Measurements from ENCODE around the gene PCGF5. TPM values are rescaled to one million over a fixed set of nuclear protein-coding genes. Genes with fewer than 3 reads are reported as not detected.

PCGF5 gene
- total and polyA plus RNA-seq, 10 of the 15 experiments (the other 5 are each of a cell fraction or from before 2014, with no cell fraction given), result 33.2 to 79.7 (median 50.7) TPM

GRCh38 chr10:91328320-91328984 lies 108.0 kb downstream of the PCGF5 start:
- Histone ChIP-seq H3K36me3 (ENCODE audit: control insufficient read depth in 2 of 2, insufficient read depth in 2 of 2, low read length in 1 of 2) (no peaks in the 10 kb centered on the region), H3K4me2 (ENCODE audit: control insufficient read depth, insufficient read depth) (no peak overlapping the region), H3K4me3 (no peak overlapping the region), H4K20me1 (ENCODE audit: control insufficient read depth, insufficient read depth) (no peaks in the 10 kb centered on the region), H2AFZ (ENCODE audit: control insufficient read depth, low read depth, low read length) (no peak overlapping the region), H3K27ac (ENCODE audit: control insufficient read depth, insufficient read depth) (no peak overlapping the region), H3K27me3 (replicated peaks in 1 of 2; ENCODE audit: control insufficient read depth in 2 of 2, insufficient read depth in 2 of 2, low read length in 1 of 2) (no peaks in the 10 kb centered on the region), H3K9me3 (replicated peaks; ENCODE audit: control insufficient read depth, insufficient read depth, low read length) (no peaks in the 10 kb centered on the region; the same call in 1 of the 3 replicates), H3K79me2 (ENCODE audit: control insufficient read depth, insufficient read depth, low read length) (no peaks in the 10 kb centered on the region), H3K9ac (ENCODE audit: control insufficient read depth, insufficient read depth, low read length) (no peak overlapping the region), H3K4me1 (ENCODE audit: control insufficient read depth, insufficient read depth, low read length) (no peaks in the 10 kb centered on the region)
- FAIRE-seq, result no peak
- RAD21 ChIA-PET (ENCODE audit: unreplicated experiment), result no interaction called here
- intact Hi-C loops (cut with micrococcal nuclease; ENCODE audit: unreplicated experiment), result no loop called here
- DNase-seq (ENCODE audit: low read depth, low spot score), result no peak
- SMC1A ChIA-PET (ENCODE audit: uncharacterized antibody, unreplicated experiment), result interaction anchor here (1.0 kb wide), 1 partner anchor 30 kb away, joined by 3 read pairs; no protein-coding TSS in a partner anchor
- ATAC-seq, result no peak
- no TSS peak for BruUV-seq (replicated peaks)
- WGBS (ENCODE audit: insufficient coverage, insufficient replicate concordance, low lambda C conversion rate, missing lambda C conversion rate), result 32% methylated on average over 4 of the region's 4 CpGs
- POLR2A ChIA-PET, result no interaction called here
- in situ Hi-C loops (cut with MboI), result no loop called here
- CTCF ChIA-PET, result no interaction called here
- TF ChIP-seq ETV6 (conservative IDR thresholded peaks at IDR 0.05 in 1 of 2, IDR thresholded peaks at IDR 0.05 in 1 of 2; ENCODE audit: borderline replicate concordance in 1 of 2, low read depth in 1 of 2), result no peak
- no peak for TF ChIP-seq NRF1 (conservative IDR thresholded peaks at IDR 0.05; ENCODE audit: low read depth, low read length)
- no peak for TF ChIP-seq JUND (IDR thresholded peaks at IDR 0.05; ENCODE audit: low read depth, low read length)
- TF ChIP-seq RCOR1 (conservative IDR thresholded peaks at IDR 0.05; ENCODE audit: low read depth, low read length), result no peak
- no peak for TF ChIP-seq NFYB (IDR thresholded peaks at IDR 0.05; ENCODE audit: insufficient read depth, low read depth, low read length)
- TF ChIP-seq ESRRA (IDR thresholded peaks at IDR 0.05; ENCODE audit: low read length), result no peak
- TF ChIP-seq MYB (IDR thresholded peaks at IDR 0.05; ENCODE audit: borderline replicate concordance, low read depth, low read length), result no peak
- TF ChIP-seq TARDBP (IDR thresholded peaks at IDR 0.05; ENCODE audit: borderline replicate concordance), result no peak
- TF ChIP-seq EGR1 (IDR thresholded peaks at IDR 0.05; ENCODE audit: borderline replicate concordance in 1 of 2, low read depth in 2 of 2, low read length in 2 of 2), result no peak
- no peak for TF ChIP-seq TCF7 (IDR thresholded peaks at IDR 0.05; ENCODE audit: borderline replicate concordance)
- TF ChIP-seq POLR2AphosphoS2 (IDR thresholded peaks at IDR 0.05; ENCODE audit: low read depth, low read length), result no peak
- no peak for TF ChIP-seq CREM (IDR thresholded peaks at IDR 0.05; ENCODE audit: low read depth)
- no peak for TF ChIP-seq BHLHE40 (IDR thresholded peaks at IDR 0.05; ENCODE audit: borderline replicate concordance in 1 of 2, low read depth in 2 of 2, low read length in 1 of 2)
- no peak for TF ChIP-seq USF1 (IDR thresholded peaks at IDR 0.05; ENCODE audit: borderline replicate concordance, extremely low read length, insufficient read depth, low read depth, low read length)

Other genes starting within 250 kb of the PCGF5 start
- gene HECTD2, start 189.7 kb downstream of the PCGF5 start, total RNA-seq (2014; rRNA removed), result 2.9 and 3.0 TPM in 2 replicates
- gene HECTD2, start 189.7 kb downstream of the PCGF5 start, total RNA-seq (2014; rRNA removed; fragmentation: Illumina TruSeq; extraction: Trizol), result 2.6 and 3.2 TPM in 2 replicates
- gene HECTD2, start 189.7 kb downstream of the PCGF5 start, total RNA-seq (2021), result 2.2 and 2.8 TPM in 2 replicates
- 1.6 and 2.5 TPM in 2 replicates for gene HECTD2, start 189.7 kb downstream of the PCGF5 start, polyA plus RNA-seq (2011; rRNA removed)
- gene HECTD2, start 189.7 kb downstream of the PCGF5 start, polyA plus RNA-seq (2014; fragmentation: Illumina TruSeq; extraction: Trizol), result 2.2 and 3.3 TPM in 2 replicates
- 1 to 10 TPM; 1.2 TPM for gene HECTD2, start 189.7 kb downstream of the PCGF5 start, polyA plus RNA-seq (2014; fragmentation: Nextera tagmentation; extraction: Ambion mirVana)
- 1.5 and 1.6 TPM in 2 replicates for gene HECTD2, start 189.7 kb downstream of the PCGF5 start, polyA plus RNA-seq (2014; rRNA removed)
- gene HECTD2, start 189.7 kb downstream of the PCGF5 start, polyA plus RNA-seq (2016; fragmentation: Nextera tagmentation; extraction: Ambion mirVana), result 1 to 10 TPM in 1 of 2 experiments, under 1 TPM in 1; 0.87 to 1.7 TPM

Measured in GM12878 (cell line).